H1 (cell line): ENCODE data around the gene IL36RN. TPM values are rescaled to one million over a fixed set of nuclear protein-coding genes. Genes with fewer than 3 reads are reported as not detected.

Experiments used
- NRF1 ChIP-seq: IDR thresholded peaks from 2 replicates; pipeline ENCODE4 v1.6.1; 2011; ENCODE audit warnings: mild to moderate bottlenecking, low read depth, low read length, improper control_type of control experiment
- RAD21 ChIP-seq, 2 experiments: IDR thresholded peaks in 1 of 2; conservative IDR thresholded peaks in 1 of 2; 2 replicates each; pipeline ENCODE4 v1.6.1; 2011; ENCODE audit warnings: low read depth in 2 of 2, low read length in 2 of 2, improper control_type of control experiment in 1 of 2, inconsistent platforms in 1 of 2, mild to moderate bottlenecking in 1 of 2, moderate library complexity in 1 of 2
- SIN3A ChIP-seq, 2 experiments: IDR thresholded peaks in 1 of 2; conservative IDR thresholded peaks in 1 of 2; 2 replicates each; pipeline ENCODE4 v1.6.1; 2011 to 2012; ENCODE audit warnings: low read length in 2 of 2, improper control_type of control experiment in 1 of 2, low read depth in 1 of 2, mild to moderate bottlenecking in 1 of 2
- SP1 ChIP-seq: IDR thresholded peaks from 2 replicates; pipeline ENCODE4 v1.6.1; 2011; ENCODE audit warnings: low read depth, low read length
- polyA plus RNA-seq, 7 experiments: library from polyadenylated mRNA; depleted of rRNA in 3 of 7; stranded (reverse) in 5 of 7; unstranded in 2 of 7; fragments of >200 nt in 5 of 7; fragments of 200-250 nt in 2 of 7; gene quantifications; 1 replicate in 5 of 7; 2 replicates in 1 of 7; 4 replicates in 1 of 7; pipeline versions ENCODE4 v1.2.1 to v1.2.3, GENCODE V29; 2011 to 2013; ENCODE audit warnings: missing spikeins in 2 of 7, mixed read lengths in 2 of 7
- total RNA-seq: library from RNA; stranded (reverse); fragmentation: NEBNext Ultra II Directional; extraction: Animal tissue kit (Norgen Biotek cat#: 25700); gene quantifications from 2 replicates; pipeline ENCODE4 v1.2.1, GENCODE V29; 2021

Gene IL36RN
- total and polyA plus RNA-seq, 2 of the 8 experiments (the other 6 are each of a cell fraction or from before 2014, with no cell fraction given) = not detected

GRCh38 chr2:113070606-113070975, 11.6 kb downstream of the IL36RN start (continued):
- TF ChIP-seq SIN3A (conservative IDR thresholded peaks at IDR 0.05 in 1 of 2, IDR thresholded peaks at IDR 0.05 in 1 of 2; ENCODE audit: low read depth in 1 of 2, low read length in 2 of 2) (no peak), SP1 (no peak), NRF1 (no peak), RAD21 (IDR thresholded peaks at IDR 0.05 in 1 of 2, conservative IDR thresholded peaks at IDR 0.05 in 1 of 2; ENCODE audit: low read depth in 2 of 2, low read length in 2 of 2) (no peak)
